HS-27A (cell line): ENCODE measurements around the gene SPSB1.

Experiments
- DNase-seq: peaks from one replicate; pipeline ENCODE4 v3.0.0-alpha.2; 2012; ENCODE audit warnings: low read depth, missing footprints

SPSB1 gene

DNA sequence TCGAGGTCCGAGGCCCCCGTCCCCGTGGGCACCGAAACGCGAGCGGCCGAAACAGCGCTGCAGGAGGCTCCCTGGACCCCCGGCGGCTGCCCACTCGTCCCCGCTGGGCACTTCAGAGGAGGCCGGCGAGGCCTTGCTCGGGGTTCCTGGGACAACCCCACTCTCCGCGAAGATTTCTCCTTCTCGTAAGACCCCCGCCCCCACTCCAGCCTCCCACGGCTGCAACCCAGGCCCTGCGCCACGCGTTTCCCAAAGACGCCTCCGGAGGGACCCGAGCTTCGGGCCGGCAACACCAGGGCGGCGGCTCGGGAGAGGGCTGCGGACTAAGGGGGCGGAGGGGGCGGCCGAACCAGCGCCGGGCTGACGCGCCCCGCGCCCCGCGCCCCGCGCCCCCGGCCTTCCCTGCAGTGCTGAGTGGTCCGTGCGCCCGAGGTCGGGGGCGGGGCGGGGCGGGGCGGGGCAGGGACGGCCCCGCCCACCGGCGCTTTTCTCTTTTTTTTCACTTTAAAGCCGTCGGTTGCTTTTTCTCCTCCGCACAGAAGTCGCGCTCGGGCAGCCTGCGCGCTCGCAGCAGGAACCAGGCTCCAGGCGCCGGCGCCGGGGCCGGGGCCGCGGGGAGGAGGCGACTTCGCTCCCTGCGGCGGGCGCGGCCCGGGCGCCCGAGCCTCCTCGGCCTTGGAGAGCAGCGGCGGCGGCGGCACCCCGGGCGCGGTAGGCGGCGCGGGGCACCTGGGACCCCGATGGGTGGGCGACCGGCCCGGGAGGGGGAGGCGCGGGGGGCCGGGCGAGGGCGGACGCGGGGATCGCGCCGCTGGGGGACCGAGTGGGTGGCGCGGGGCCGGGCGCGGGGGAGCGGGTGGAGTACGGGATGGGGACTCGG, at the start of gene SPSB1:
Gene SPSB1 (plus strand): TSS at position 534 of the 880 bp plus-strand sequence. CDS start 62,998 bp downstream, outside the sequence.
- no peak for DNase-seq

- no peak for DNase-seq
Measured at GRCh38 chr1:9243066-9243739, 49.5 kb upstream of the SPSB1 start.

- DNase-seq: no peak
Measured at GRCh38 chr1:9244501-9245229, 48.0 kb upstream of the SPSB1 start.

- no peak for DNase-seq
Measured at GRCh38 chr1:9245230-9245619, 47.5 kb upstream of the SPSB1 start.

GRCh38 chr1:9245661-9246060, 47.0 kb upstream of the SPSB1 start:
- no peak for DNase-seq

- no peak for DNase-seq
Measured at GRCh38 chr1:9246215-9246614, 46.5 kb upstream of the SPSB1 start.

- DNase-seq: no peak
Measured at GRCh38 chr1:9246841-9247785, 45.6 kb upstream of the SPSB1 start.

GRCh38 chr1:9247894-9248293, 44.8 kb upstream of the SPSB1 start:
- DNase-seq: no peak

DNA sequence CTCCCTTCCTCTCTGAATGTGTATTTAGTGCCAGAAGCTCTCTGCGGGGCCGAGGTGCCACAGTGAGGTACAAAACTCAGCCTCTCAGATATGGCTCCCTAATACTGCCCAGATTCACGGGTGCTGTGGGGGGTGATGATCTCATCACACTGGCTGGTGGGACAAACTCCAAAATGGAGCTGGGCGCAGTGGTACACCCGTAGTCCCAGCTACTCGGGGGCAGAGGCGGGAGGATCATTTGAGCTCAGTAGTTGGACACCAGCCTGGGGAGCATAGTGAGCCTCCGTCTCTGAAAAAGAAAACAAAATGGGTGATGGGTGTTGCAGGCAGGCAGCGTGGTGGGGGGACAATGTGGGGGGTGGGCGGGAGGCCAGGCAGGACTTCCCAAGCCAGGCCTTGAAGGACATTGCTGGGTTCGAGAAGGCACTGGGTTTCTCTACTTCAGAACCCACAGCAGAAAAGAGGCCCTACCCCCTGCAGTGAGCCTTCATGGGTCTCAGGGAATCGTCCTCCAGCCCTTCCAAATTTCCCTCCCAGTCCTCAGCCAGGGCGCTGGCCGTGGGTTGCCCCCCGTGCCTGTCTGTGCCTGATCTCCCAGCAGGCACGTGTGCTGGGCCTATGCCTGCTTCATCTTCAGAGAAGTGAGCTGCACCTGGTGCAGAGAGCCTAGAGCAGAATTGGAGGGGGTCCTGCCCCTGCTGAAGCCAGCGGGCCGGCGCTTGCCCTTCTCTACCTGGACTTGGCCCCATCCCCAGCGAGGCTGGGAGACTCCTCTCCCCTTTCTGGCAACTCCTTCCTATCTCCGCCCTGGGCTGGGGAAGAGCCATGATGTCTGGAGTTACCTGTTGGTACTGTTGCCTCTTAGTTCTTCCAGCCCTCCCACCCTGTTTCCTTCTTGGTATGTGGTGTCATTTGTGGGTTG, 44.1 kb upstream of the SPSB1 start:
- no peak for DNase-seq

- DNase-seq: no peak
Measured at GRCh38 chr1:9249263-9249533, 43.5 kb upstream of the SPSB1 start.

DNA sequence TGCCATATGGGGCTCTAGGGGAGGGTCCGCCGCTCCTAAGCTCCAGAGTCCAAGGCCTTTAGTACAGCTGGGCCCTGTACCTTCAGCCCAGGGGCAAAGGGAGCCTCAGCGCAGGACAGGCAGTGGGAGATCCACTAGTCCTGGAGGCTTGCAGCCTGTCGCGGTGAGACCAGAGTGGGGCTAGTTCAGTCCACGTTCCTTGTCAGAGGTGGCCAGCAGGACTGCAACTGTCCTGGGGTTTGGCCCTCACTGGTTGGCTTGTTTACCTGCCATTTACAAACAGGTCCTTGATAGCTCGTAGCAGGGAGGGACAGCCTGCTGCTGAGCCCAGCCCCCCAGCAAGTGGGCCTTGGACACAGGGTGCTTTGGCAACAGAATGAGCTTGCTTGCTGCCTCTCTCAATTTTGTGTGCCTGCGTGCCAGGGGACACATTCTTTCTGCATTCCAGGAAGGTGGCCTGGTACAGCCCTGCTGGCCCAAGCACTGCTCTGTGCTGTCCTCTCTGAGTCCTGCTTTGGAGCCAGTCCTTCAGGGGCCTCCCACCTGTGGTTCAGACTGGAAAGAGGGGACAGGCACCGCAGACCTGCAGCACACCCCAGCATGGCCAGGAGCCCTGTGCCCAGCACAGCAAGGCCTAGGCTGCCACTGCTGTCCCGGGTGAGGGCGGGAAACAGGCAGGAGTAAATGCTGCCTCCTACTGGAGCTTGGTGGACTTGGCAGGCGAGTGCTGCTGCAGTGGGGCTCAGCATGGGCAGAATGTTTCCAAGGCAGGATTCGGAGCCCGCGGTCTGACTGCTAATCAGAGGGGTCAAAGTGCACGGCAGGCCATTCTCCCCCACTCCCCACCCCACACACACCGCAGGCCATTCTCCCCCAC, 42.9 kb upstream of the SPSB1 start:
- DNase-seq: no peak

DNA sequence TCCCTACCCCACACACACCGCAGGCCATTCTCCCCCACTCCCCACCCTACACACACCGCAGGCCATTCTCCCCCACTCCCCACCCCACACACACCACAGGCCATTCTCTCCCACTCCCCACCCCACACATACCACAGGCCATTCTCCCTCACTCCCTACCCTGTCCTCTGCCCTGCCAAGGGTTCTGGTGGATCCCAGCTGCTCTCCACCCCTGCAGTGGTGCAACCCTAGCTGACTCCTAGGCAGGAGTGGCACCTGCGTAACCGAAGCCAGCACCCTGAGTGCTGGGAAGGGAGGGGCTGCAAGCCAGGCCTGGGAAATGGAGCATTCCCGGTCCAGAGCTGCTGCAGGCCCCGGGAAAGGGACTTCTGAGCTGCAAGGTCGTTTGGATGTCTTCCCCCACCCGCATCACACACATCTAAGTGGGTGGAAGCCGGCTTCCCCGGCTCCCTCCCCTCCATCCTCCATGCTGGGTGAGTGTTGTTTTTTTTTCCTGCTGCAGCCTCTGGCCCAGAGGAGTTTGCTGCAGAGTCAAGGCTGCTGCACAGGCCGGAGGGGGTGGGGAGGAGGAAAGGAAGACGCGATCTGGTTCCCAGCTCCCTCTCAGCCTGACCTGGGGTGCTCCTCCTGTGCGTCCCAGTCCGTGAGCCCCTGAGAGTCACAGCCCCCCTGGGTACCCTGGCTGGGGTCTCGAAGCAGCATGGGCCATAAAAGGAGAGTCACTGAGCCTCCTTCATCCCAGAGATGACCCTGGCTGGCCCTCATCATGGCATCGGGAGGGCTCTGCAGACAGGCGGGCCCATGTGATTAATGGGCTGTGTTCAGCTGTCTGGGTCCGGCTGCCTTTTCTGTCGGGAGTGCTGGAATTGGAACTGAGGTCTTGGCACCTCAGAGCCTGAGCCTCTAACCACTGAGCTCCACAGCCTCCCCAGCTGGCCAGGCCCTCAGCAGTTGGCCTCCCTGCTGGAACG, 42.0 kb upstream of the SPSB1 start:
- no peak for DNase-seq

GRCh38 chr1:9251501-9251900, 41.2 kb upstream of the SPSB1 start:
- DNase-seq: no peak

DNA sequence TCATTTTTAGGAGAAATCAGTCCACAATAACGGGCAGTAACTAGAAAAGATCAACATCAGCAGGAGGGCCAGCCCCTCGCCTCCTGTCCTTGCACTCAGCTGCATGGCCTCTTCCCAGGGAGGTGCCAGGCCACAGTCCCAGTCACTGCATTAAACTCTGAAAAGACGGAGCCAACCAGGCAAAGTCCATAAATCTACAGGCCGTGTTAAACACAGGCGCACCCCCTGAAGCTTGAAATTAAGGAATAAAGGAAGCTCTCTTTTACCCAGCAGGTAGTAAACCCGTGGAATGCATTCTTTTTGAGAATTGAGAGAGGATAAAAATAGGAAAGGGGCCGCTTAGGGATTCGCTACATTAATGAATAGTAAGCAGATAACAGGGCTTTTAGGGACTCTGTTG, 39.7 kb upstream of the SPSB1 start:
- no peak for DNase-seq

DNA sequence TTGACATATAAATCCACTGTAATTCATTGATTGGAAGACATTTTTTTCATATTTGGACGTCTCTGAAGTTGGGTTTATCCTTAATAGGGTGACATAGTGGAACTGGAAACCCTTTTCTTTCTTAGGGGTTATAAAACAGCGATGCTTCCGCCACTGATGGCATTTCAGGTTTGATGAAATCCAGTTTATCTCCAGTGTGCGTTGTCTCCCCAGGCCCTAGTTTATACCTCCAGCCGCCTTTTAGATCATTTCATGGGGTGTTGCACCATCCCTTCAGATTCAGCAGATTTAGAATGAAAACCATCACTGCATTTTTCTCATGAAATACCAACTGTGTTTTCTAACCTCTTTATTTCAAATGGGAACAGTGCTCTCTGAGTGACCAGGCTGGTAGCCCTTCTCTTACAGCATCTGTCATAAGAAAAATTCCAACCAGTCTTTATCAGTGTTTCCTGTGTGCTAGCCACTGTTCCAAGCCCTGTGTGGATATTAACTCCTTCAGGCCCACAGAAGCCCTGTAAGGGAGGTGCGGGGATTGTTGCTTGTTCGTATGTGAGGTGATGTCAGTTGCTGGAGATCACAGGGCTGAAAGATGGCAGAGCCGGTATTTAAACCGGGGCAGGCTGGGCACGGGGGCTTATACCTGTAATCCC, 39.1 kb upstream of the SPSB1 start:
- no peak for DNase-seq

DNA sequence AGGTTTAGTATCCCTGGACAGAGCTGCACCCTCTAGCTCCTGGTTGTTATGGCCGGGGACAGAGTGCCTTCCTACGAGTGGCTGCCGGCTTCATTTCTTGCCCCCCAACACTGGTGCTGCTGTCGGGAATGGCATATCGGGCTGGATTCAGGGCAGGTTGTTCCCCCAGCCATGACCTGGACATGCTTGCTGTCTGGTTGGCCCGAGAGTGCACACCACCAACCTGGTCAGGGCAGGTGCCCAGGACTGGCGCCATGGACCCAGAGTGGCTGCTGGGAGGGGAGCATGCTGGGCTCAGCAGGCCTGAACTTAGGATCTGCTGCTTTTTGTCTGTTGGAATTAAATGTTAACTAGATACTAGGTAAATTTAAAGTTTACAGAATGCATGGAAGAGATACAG, 36.4 kb upstream of the SPSB1 start:
- DNase-seq: no peak

- DNase-seq: no peak
Measured at GRCh38 chr1:9257851-9258250, 34.8 kb upstream of the SPSB1 start.

DNA sequence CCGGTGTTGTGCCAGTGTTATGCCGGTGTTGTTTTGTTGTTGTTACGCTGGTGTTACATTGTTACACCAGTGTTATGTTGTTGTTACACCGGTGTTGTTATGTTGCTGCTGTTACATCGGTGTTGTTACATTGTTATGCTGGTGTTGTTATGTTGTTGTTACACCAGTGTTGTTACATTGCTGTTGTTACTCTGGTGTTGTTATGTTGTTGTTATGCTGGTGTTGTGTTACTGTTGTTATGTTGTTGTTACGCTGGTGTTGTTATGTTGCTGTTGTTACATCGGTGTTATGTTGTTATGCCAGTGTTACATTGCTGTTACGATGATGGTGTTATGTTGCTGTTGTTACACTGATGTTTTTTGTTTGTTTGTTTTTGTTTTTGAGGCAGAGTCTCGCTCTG, 34.1 kb upstream of the SPSB1 start:
- no peak for DNase-seq
